HCT116 (cell line): Measurements from ENCODE around the gene POLR2J.
"Not testable (repeated sequence)": the region's sequence is repeated elsewhere in the genome, so short reads cannot be mapped to it uniquely, and the experiment has no call there.

Experiments used
- EZH2 ChIP-seq: fragments of 200-600 bp; sonication (generic); IDR thresholded peaks from 2 replicates; pipeline ENCODE4 v1.6.1; 2017; ENCODE audit warnings: antibody characterized with exemption, mixed run types
- REST ChIP-seq: IDR thresholded peaks from 2 replicates; pipeline ENCODE4 v1.6.1; 2012; ENCODE audit warnings: low read depth

DNA sequence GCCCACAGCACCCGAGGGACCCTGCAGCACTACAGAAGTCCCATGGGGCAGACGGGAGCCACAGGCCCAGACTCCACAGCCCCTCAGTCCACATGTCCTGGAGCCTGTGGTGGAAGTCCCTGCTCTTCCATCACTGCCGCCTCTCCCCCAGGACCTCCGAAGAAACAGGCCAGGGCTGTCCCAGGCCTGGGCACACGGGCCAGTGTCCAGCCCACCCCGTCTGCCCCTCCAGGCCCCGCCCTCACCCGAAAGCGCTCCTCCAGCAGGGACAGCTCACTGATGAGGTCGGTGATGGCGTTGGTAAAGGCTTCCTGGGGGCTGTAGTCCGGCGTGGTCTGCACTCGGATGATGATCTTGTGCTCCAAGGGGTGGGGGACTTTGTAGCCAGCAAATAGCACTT, 4.6 kb downstream of the POLR2J start:
- not testable (repeated sequence) for TF ChIP-seq REST, EZH2
